HFFc6 (cell line): Measurements from ENCODE around the gene SHANK1. TPM values are rescaled to one million over a fixed set of nuclear protein-coding genes. Genes with fewer than 3 reads are reported as not detected.

Experiments used
- DNase-seq: peaks from one replicate; pipeline ENCODE4 v3.0.0-alpha.2; 2018
- H3K27ac Mint-ChIP-seq: 2 replicates; pipeline ENCODE4 v1.8.0; 2020; ENCODE audit warnings: mild to moderate bottlenecking, mixed read lengths
- H3K27me3 Mint-ChIP-seq: 2 replicates; pipeline ENCODE4 v1.8.0; 2021; ENCODE audit warnings: mild to moderate bottlenecking, moderate library complexity, mixed read lengths; ENCODE audit not compliant: insufficient read depth
- H3K36me3 Mint-ChIP-seq: 2 replicates; pipeline ENCODE4 v1.8.0; 2021; ENCODE audit warnings: low read depth, mixed read lengths
- H3K4me1 Mint-ChIP-seq: 2 replicates; pipeline ENCODE4 v1.8.0; 2020; ENCODE audit warnings: low read depth, mixed read lengths
- H3K4me3 Mint-ChIP-seq: 2 replicates; pipeline ENCODE4 v1.8.0; 2020; ENCODE audit warnings: mild to moderate bottlenecking, moderate library complexity, mixed read lengths
- H3K9me3 Mint-ChIP-seq: 2 replicates; pipeline ENCODE4 v1.8.0; 2020; ENCODE audit warnings: mild to moderate bottlenecking, mixed read lengths
- CTCF ChIP-seq: fragments of 200-600 bp; sonication (generic); IDR thresholded peaks from 2 replicates; pipeline ENCODE4 v1.5.0; 2021; ENCODE audit warnings: antibody characterized with exemption, mild to moderate bottlenecking
- total RNA-seq, 6 experiments: library from RNA; stranded (reverse); fragmentation: NEBNext Ultra II Directional; extraction: Animal tissue kit (Norgen Biotek cat#: 25700); gene quantifications; 2 replicates in 1 of 6; 3 replicates in 5 of 6; pipeline ENCODE4 v1.2.3, GENCODE V29; 2021

Gene SHANK1
- total RNA-seq, 6 experiments from 2014 or later: 5.4 to 16.7 (median 14.7) TPM

GRCh38 chr19:50723735-50724521, 4.3 kb upstream of the SHANK1 start:
- Mint-ChIP-seq H3K9me3 (no peaks in the 10 kb centered on the region), H3K27me3 (no peaks in the 10 kb centered on the region; the same call in none of the 2 replicates), H3K36me3 (peaks cover 9% of the 10 kb centered on the region; the same call in 1 of the 2 replicates), H3K4me1 (peaks cover 49% of the 10 kb centered on the region), H3K4me3 (peak overlapping the region; percentile 90), H3K27ac (peak overlapping the region; percentile 90)
- DNase-seq: no peak
- TF ChIP-seq CTCF: no peak

DNA sequence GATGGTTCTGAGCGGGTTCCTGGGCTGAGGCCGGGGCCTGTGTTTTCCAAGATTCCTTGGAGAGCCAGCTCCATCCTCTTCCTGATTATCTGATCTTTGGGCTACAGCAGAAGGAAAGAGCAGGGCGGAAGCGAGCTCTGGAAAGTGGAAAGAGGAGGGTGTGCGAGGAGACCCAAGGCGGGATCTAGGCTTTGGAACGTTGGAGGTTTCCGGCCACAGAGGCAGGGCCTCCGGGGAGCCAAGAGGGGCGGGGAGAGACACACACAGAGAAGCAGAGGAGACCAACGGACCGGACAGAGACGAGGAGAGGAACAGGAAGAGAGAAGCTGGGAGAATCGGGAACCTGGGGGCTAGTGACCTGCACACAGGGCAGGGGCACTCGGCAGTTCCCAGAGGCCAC, 3.5 kb upstream of the SHANK1 start, which contains the start of gene CLEC11A:
CLEC11A (plus strand) TSS at position 296 of the 400 bp plus-strand sequence. CDS start 162 bp downstream, outside the sequence.
- H3K36me3 Mint-ChIP-seq: peaks cover 9% of the 10 kb centered on the region; the same call in 1 of the 2 replicates
- H3K27me3 Mint-ChIP-seq: no peaks in the 10 kb centered on the region; the same call in none of the 2 replicates
- H3K27ac Mint-ChIP-seq: peak within 1 kb of the TSS; percentile 90
- peak within 1 kb of the TSS; percentile 90 for H3K4me3 Mint-ChIP-seq
- TF ChIP-seq CTCF: no peak
- H3K9me3 Mint-ChIP-seq: no peaks in the 10 kb centered on the region
- DNase-seq: peak; percentile 83
- H3K4me1 Mint-ChIP-seq: peaks cover 47% of the 10 kb centered on the region

DNA sequence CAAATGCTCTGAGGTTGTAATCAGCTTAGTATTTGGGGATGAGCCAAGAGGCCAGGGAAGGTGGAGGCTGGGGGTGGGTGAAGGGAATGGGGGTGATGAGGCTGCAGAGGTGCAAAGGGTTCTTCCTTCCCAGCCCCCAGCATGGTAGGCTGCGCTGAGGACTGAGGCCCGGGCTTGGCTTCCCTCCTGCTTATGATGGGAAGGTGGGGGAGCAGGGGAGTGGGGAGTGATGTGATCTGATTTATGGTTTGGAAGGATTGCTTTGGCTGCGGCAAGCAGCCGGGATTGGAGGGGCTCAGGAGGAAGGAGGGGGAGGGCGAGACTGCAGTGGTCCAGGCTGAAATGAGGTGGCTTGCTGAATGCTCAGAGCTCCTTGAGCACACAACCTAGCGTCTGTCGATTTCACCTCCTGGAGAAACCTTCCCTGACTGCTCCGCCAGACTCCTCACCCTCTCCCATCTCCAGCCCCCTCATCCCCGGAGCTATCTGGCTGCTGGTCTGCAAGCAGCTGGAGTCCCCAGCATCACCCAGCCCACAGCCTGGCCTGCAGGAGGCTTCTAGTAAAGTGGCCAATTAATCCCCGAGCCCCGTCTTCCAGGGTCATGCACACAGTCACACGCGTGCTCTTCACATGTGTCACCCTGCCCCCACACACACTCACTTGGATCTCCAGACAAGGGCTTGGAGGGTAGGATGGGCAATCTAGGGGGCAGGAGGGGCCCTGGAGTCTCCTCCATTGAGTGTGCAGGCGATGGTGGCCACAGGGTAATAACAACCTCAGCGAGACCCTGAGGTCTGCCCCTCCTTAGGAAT, 2.8 kb upstream of the SHANK1 start:
- peaks cover 6% of the 10 kb centered on the region; the same call in 1 of the 2 replicates for H3K36me3 Mint-ChIP-seq
- H3K27ac Mint-ChIP-seq: peak overlapping the region; percentile 90
- no peak for DNase-seq
- H3K4me3 Mint-ChIP-seq: peak overlapping the region; percentile 90
- H3K27me3 Mint-ChIP-seq: peaks cover 1% of the 10 kb centered on the region; the same call in 1 of the 2 replicates
- no peak for TF ChIP-seq CTCF
- H3K9me3 Mint-ChIP-seq: no peaks in the 10 kb centered on the region
- H3K4me1 Mint-ChIP-seq: peaks cover 44% of the 10 kb centered on the region

DNA sequence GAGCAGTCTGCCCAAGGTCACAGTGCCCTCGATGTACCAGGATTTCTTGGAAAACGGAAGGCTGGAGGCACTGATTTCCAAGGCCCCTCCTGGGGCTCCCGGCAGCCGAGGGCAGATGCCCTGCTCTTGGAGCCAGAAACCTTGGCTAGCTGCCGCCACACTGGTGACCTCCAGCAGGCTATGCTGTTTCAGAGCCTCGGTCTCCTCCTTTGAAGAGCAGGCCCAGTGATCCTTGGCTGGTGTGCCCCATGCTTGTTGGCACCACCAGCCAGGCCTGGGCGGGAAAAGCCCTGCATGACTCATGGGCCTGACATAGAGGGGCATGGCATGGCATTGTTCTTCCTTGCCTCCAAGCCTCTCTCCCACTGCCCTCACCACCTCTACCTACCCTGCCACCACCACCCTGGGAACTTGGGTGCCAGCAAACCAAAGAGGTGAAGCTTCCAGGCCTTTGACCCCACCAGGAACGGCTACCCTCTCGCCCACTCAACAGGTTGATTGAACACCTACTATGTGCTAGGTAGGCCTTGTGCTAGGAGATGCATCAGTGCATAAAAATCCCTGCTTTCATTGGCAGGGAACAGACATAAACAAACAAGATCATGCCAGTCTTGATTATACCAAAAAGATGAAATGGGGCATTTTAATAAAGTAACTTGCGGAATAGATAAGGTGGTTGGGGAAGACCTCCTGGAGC, 2.0 kb upstream of the SHANK1 start:
- DNase-seq: no peak
- Mint-ChIP-seq H3K4me3 (peak overlapping the region; percentile 90), H3K27me3 (peaks cover 1% of the 10 kb centered on the region; the same call in 1 of the 2 replicates), H3K36me3 (peaks cover 4% of the 10 kb centered on the region; the same call in 1 of the 2 replicates), H3K27ac (peak overlapping the region; percentile 90), H3K9me3 (no peaks in the 10 kb centered on the region), H3K4me1 (peaks cover 44% of the 10 kb centered on the region)
- no peak for TF ChIP-seq CTCF

- DNase-seq: peak; percentile 94
- H3K27ac Mint-ChIP-seq: peak overlapping the region; percentile 90
- H3K36me3 Mint-ChIP-seq: no peaks in the 10 kb centered on the region
- TF ChIP-seq CTCF: peak; percentile 68
- H3K9me3 Mint-ChIP-seq: no peaks in the 10 kb centered on the region
- peaks cover 40% of the 10 kb centered on the region for H3K4me1 Mint-ChIP-seq
- peak overlapping the region; percentile 48; the same call in 1 of the 2 replicates for H3K4me3 Mint-ChIP-seq
- peaks cover 1% of the 10 kb centered on the region; the same call in 1 of the 2 replicates for H3K27me3 Mint-ChIP-seq
Measured at GRCh38 chr19:50720921-50721381, 1.3 kb upstream of the SHANK1 start.
